Natural killer cell (primary cell): Measurements from ENCODE around the gene S100A12. TPM values are rescaled to one million over a fixed set of nuclear protein-coding genes. Genes with fewer than 3 reads are reported as not detected.
A peak's percentile ranks its signal among the peaks of the same experiment; 100 is the strongest.

Experiments used
- ATAC-seq, 3 donors: fragments of 150-1000 bp in 2 of 3; fragments of 200-7000 bp in 1 of 3; cut with Tn5 transposase; 1 replicate in 1 of 3; 2 replicates in 2 of 3; pipeline ENCODE4 v1.10.0; 2021; ENCODE audit warnings: mild to moderate bottlenecking in 2 of 3, moderate library complexity in 2 of 3
- DNase-seq, 2 donors: peaks; one replicate each; pipeline versions ENCODE4 v3.0.0 to v3.0.0-alpha.2; 2013 to 2021; ENCODE audit warnings: mixed read lengths in 1 of 2
- H3K27ac ChIP-seq: one replicate; pipeline ENCODE4 v1.5.1; 2013; ENCODE audit warnings: mild to moderate bottlenecking, low read length
- H3K27me3 ChIP-seq: one replicate; pipeline ENCODE4 v1.6.1; 2013; ENCODE audit warnings: low read length; ENCODE audit not compliant: control insufficient read depth, insufficient read depth
- H3K36me3 ChIP-seq: one replicate; pipeline ENCODE4 v1.6.1; 2013; ENCODE audit warnings: low read length; ENCODE audit not compliant: control insufficient read depth, insufficient read depth
- H3K4me1 ChIP-seq: one replicate; pipeline ENCODE4 v1.6.1; 2013; ENCODE audit warnings: low read length; ENCODE audit not compliant: control insufficient read depth, insufficient read depth
- H3K4me3 ChIP-seq: one replicate; pipeline ENCODE4 v1.5.1; 2013; ENCODE audit warnings: low read length
- H3K9me3 ChIP-seq: one replicate; pipeline ENCODE4 v1.6.1; 2013; ENCODE audit warnings: low read length; ENCODE audit not compliant: control insufficient read depth, insufficient read depth
- H3K27ac Mint-ChIP-seq, 2 donors: one replicate each; pipeline ENCODE4 v1.8.0; 2022; ENCODE audit warnings: mild to moderate bottlenecking in 2 of 2, mixed read lengths in 2 of 2, moderate library complexity in 1 of 2
- H3K27me3 Mint-ChIP-seq, 2 donors: one replicate each; pipeline ENCODE4 v1.8.0; 2022; ENCODE audit warnings: low read depth in 2 of 2, mixed read lengths in 2 of 2
- H3K36me3 Mint-ChIP-seq: one replicate; pipeline ENCODE4 v1.8.0; 2022; ENCODE audit warnings: mixed read lengths
- H3K4me1 Mint-ChIP-seq, 2 donors: one replicate each; pipeline ENCODE4 v1.8.0; 2022; ENCODE audit warnings: mixed read lengths in 2 of 2
- H3K4me3 Mint-ChIP-seq: one replicate; pipeline ENCODE4 v1.8.0; 2022; ENCODE audit warnings: mild to moderate bottlenecking, moderate library complexity, mixed read lengths
- H3K9me3 Mint-ChIP-seq, 2 donors: one replicate each; pipeline ENCODE4 v1.8.0; 2022; ENCODE audit warnings: mixed read lengths in 2 of 2
- WGBS: methylation state at CpG from one replicate; pipeline ENCODE4 v1.1.7; 2013; ENCODE audit warnings: missing lambda C conversion rate; ENCODE audit not compliant: insufficient coverage; 5-methylcytosine and 5-hydroxymethylcytosine counted together
- intact Hi-C: fragments of 100-400 bp; cut with micrococcal nuclease; formaldehyde crosslinking; loops from one replicate; pipeline ENCODE4 v1.14.2; 2022
- total RNA-seq, 4 donors: library from RNA; stranded (reverse); fragments of 120-200 nt in 1 of 4; gene quantifications; one replicate each; pipeline versions ENCODE4 v1.2.3 to v1.2.4, GENCODE V29; 2013 to 2022
- TF ChIP-seq, protein P1 (sequence below): fragments of 200-600 bp; IDR thresholded peaks from one replicate; pipeline ENCODE4 v1.8.0; 2022; ENCODE audit warnings: antibody characterized with exemption

Gene S100A12
- total RNA-seq, 3 donors from 2014 or later (not counting 1 experiment from before 2014, with no cell fraction given) = 11.4 to 20.4 TPM; not detected in 1

DNA sequence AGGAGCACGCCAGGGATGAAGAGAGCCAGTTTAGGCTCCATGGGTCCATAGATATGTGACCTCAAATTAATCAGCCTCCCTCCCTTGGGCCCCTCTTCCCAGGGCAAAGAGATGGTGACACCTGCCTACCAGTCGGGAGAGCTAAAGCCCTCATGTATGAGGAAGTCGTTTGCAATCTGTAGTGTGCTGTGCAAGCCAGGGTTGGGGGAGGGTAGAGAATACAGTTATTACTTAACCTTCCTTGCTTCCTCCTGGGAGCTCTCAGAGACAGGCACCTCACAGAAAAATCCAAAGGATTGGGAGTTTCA, 30.7 kb downstream of the S100A12 start:
- Mint-ChIP-seq H3K4me3 (no peak overlapping the region), H3K27me3 (peaks cover 53 to 54% of the 10 kb centered on the region in 2 donors), H3K36me3 (no peaks in the 10 kb centered on the region), H3K4me1 (peaks cover 17 to 20% of the 10 kb centered on the region in 2 donors), H3K9me3 (no peaks in the 10 kb centered on the region), H3K27ac (no peak overlapping the region)
- TF ChIP-seq, protein P1, sequence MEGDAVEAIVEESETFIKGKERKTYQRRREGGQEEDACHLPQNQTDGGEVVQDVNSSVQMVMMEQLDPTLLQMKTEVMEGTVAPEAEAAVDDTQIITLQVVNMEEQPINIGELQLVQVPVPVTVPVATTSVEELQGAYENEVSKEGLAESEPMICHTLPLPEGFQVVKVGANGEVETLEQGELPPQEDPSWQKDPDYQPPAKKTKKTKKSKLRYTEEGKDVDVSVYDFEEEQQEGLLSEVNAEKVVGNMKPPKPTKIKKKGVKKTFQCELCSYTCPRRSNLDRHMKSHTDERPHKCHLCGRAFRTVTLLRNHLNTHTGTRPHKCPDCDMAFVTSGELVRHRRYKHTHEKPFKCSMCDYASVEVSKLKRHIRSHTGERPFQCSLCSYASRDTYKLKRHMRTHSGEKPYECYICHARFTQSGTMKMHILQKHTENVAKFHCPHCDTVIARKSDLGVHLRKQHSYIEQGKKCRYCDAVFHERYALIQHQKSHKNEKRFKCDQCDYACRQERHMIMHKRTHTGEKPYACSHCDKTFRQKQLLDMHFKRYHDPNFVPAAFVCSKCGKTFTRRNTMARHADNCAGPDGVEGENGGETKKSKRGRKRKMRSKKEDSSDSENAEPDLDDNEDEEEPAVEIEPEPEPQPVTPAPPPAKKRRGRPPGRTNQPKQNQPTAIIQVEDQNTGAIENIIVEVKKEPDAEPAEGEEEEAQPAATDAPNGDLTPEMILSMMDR = no peak
- DNase-seq = no peak
- intact Hi-C loops = no loop called here
- H3K9me3 ChIP-seq = no peaks in the 10 kb centered on the region
- H3K4me1 ChIP-seq = peaks cover 30% of the 10 kb centered on the region
- 0% methylated on average over 2 of the region's 3 CpGs for WGBS
- peaks cover 5% of the 10 kb centered on the region for H3K27me3 ChIP-seq
- no peaks in the 10 kb centered on the region for H3K36me3 ChIP-seq
- no peak overlapping the region for H3K4me3 ChIP-seq
- H3K27ac ChIP-seq = no peak overlapping the region
- ATAC-seq = peak in 1 of 3 donors; percentile 44

DNA sequence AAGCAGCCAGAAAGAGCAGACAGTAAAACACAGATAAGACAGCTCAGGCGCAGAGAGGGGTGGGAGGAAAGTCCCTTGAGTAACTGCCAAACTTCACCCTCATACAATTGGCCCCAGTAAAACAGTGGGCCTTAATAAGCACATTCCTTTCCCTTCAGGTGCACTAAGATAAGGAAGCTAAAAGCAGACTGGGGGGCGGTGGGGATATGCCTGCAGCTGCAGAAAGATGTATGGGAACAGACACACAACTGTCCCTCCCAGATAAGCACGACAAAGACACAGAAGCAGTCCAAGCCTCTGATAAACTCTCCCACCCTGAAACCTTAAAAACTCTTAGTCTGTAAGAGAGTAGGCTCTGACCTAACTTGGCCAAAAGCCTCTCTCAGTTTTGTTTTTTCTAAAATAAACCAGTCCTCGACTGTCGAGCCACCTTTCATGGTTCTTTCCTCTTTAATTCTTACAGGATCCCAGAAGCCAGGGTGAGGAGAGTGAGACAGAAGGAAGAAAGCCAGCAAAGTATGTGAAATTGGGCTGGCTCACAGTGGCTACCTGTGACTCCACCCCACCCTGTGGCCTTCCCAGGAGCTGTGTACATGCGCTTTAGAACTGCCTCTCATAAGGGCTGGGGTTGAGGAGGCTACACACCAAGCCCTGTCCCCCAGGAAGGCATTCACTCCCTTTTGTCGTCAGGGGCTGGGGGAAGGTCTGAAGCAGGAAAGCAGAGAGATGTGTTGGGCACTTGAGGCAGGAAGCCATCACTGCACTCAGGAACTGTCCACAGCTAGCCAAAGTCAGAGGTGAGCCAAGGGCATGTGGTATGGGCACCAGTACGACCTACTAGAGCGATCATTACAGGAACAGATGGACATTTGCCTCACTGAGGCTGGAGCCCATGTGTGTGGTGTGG, 31.4 kb downstream of the S100A12 start:
- Mint-ChIP-seq H3K27ac (no peak overlapping the region), H3K9me3 (no peaks in the 10 kb centered on the region), H3K27me3 (peaks cover 48 to 53% of the 10 kb centered on the region in 2 donors), H3K4me1 (peaks cover 17 to 20% of the 10 kb centered on the region in 2 donors), H3K4me3 (no peak overlapping the region), H3K36me3 (no peaks in the 10 kb centered on the region)
- Histone ChIP-seq H3K4me3 (no peak overlapping the region), H3K9me3 (no peaks in the 10 kb centered on the region), H3K36me3 (no peaks in the 10 kb centered on the region), H3K27ac (no peak overlapping the region), H3K4me1 (peaks cover 30% of the 10 kb centered on the region), H3K27me3 (peaks cover 5% of the 10 kb centered on the region)
- ATAC-seq (no peak), DNase-seq (no peak)
- TF ChIP-seq, protein P1 = no peak
- intact Hi-C loops = no loop called here
- WGBS = 56% methylated on average over 7 of the region's 9 CpGs

DNA sequence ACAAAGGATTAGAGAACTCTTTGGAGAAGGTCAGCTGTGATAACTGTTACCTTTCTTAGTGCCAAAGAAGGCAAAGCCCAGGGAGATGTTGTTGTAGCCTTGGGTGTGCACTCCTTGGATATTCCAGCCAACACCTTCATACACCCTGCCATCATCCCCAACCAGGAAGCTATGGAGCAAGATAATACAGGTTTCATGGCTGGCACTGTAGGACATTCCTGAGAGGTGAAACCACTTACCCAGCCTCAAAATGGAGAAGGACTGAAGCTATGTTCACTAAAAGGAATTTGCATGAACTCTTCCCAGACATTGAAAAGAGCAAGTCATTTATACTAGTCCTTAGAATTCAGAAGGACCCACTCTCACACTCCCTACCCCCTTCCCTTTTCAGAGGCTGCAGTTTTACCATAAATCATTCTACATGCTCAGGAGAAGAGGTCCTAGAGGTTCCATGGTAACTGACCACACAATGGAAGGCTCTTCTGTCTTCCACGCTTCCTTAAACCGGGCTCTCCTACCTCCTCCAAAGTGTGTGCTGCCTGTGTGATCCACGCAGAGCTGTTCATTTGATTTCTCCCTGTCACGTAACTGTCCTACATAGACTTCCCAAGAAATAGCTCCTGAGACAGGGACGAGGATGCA, 32.3 kb downstream of the S100A12 start:
- TF ChIP-seq, protein P1 = no peak
- DNase-seq (no peak), ATAC-seq (no peak)
- H3K27me3 ChIP-seq = peaks cover 5% of the 10 kb centered on the region
- no peaks in the 10 kb centered on the region for H3K36me3 ChIP-seq
- H3K4me3 Mint-ChIP-seq = no peak overlapping the region
- H3K9me3 Mint-ChIP-seq = no peaks in the 10 kb centered on the region
- peaks cover 17 to 20% of the 10 kb centered on the region in 2 donors for H3K4me1 Mint-ChIP-seq
- peaks cover 49 to 59% of the 10 kb centered on the region in 2 donors for H3K27me3 Mint-ChIP-seq
- H3K27ac Mint-ChIP-seq = no peak overlapping the region
- H3K4me1 ChIP-seq = peaks cover 30% of the 10 kb centered on the region
- intact Hi-C loops = no loop called here
- no peak overlapping the region for H3K4me3 ChIP-seq
- H3K27ac ChIP-seq = no peak overlapping the region
- 31% methylated on average over 5 of the region's 5 CpGs for WGBS
- H3K36me3 Mint-ChIP-seq = no peaks in the 10 kb centered on the region
- H3K9me3 ChIP-seq = no peaks in the 10 kb centered on the region
